A673 (cell line): ENCODE data around the gene ABI3BP.

Source experiments
- EZH2 ChIP-seq: fragments of 200-600 bp; sonication (generic); IDR thresholded peaks from 2 replicates; pipeline ENCODE4 v1.6.1; 2017; ENCODE audit warnings: borderline replicate concordance, low read depth, mild to moderate bottlenecking, mixed read lengths, antibody characterized with exemption, low read length; ENCODE audit not compliant: poor library complexity, severe bottlenecking
- TF ChIP-seq, protein P1 (sequence below): fragments of 300-800, 200-600 bp; sonication (generic); conservative IDR thresholded peaks from 2 replicates; pipeline ENCODE4 v1.5.1; 2017; ENCODE audit warnings: low read depth, mild to moderate bottlenecking, antibody characterized with exemption, low read length, moderate library complexity, mixed read lengths

DNA sequence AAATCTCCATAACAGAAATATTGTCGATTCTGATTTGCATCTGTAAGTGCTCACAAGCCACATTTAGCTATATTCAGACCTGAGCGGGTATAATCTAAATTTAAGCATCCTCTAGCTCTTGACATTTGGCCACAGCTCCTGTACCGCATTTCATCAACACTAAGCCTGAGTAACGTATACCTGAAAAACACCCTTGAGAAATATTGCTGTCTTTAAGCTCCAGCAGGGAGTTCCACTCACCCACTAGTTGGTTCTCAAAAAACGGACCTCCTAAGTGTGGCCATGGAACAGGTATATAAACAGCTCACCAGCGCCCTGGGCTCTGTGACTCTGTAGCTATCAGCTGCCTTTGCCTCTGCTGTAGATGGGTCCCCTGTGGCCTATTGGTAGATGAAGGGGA is 80.7 kb downstream of the ABI3BP start:
- TF ChIP-seq EZH2: no peak
- TF ChIP-seq, protein P1, sequence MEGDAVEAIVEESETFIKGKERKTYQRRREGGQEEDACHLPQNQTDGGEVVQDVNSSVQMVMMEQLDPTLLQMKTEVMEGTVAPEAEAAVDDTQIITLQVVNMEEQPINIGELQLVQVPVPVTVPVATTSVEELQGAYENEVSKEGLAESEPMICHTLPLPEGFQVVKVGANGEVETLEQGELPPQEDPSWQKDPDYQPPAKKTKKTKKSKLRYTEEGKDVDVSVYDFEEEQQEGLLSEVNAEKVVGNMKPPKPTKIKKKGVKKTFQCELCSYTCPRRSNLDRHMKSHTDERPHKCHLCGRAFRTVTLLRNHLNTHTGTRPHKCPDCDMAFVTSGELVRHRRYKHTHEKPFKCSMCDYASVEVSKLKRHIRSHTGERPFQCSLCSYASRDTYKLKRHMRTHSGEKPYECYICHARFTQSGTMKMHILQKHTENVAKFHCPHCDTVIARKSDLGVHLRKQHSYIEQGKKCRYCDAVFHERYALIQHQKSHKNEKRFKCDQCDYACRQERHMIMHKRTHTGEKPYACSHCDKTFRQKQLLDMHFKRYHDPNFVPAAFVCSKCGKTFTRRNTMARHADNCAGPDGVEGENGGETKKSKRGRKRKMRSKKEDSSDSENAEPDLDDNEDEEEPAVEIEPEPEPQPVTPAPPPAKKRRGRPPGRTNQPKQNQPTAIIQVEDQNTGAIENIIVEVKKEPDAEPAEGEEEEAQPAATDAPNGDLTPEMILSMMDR: no peak
